Epidermal melanocyte (primary cell): ENCODE measurements around the gene CSHL1.
"Not testable (repeated sequence)": the region's sequence is repeated elsewhere in the genome, so short reads cannot be mapped to it uniquely, and the experiment has no call there.

ENCODE experiments used
- DNase-seq: peaks from one replicate; pipeline ENCODE4 v3.0.0; 2011; ENCODE audit warnings: low spot score; ENCODE audit not compliant: insufficient read length

Gene CSHL1

DNA sequence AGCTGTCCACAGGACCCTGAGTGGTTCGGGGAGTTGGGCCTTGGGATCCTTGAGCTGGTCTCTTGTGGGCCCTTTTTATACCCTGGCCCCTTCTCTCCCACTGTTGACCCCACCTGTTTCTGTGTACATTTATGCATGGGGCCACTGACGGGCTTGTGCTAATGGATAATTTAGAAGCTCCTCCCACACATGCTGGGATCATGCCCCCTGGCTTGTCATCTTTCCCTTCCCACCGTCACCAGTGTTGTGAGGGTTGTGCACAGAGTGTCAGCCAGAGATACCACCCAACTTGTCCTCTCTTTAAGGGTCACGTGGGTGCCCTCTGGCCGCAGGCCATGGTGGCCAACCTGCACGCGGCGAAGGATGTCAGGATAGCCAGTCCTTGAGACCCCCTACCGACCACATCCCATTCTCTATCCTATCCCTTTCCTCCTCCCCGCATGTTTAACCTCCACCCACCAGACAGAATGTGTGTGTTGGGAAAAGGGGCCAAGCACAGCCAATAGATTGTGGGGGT is 7.8 kb upstream of the CSHL1 start, which contains the start of gene GH1:
Gene GH1 (minus strand): TSS at position 51 of the 517 bp plus-strand sequence. CDS start 63 bp downstream, outside the sequence.
- not testable (repeated sequence) for DNase-seq

GRCh38 chr17:63918305-63918704 is 7.2 kb upstream of the CSHL1 start:
- no peak for DNase-seq

DNA sequence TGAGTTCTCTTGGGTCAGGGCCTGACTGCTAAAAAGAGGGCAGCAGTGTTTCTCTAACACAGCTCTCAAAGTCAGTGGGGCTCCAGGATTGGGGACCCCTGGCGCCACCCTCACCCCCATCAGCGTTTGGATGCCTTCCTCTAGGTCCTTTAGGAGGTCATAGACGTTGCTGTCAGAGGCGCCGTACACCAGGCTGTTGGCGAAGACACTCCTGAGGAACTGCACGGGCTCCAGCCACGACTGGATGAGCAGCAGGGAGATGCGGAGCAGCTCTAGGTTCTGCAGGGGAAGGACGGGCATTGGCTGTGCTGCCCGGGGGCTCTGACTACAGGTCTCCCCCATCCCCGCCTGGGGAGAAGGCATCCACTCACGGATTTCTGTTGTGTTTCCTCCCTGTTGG is 6.6 kb upstream of the CSHL1 start:
- no peak for DNase-seq

GRCh38 chr17:63917206-63917605 is 6.1 kb upstream of the CSHL1 start:
- DNase-seq = not testable (repeated sequence)

GRCh38 chr17:63916566-63917185 is 5.6 kb upstream of the CSHL1 start:
- DNase-seq = no peak

DNA sequence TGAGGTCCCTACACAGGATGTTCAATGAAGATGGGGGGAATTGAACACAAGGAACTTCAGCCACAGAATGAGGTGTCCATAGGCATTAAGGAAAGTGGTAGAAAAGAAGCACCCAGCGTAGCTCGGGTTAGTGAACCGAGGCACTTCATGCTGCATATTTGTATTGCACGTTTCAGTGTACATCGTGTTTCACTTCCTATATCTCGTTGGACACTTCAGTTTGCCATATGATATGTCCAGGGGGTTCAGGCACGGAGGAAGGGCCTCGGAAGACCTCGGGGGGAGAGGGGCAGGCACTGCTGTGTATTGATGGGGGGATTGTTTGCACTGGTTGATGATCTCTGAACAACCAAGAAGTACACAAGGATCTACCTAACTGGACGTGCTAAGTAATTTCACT is 4.7 kb upstream of the CSHL1 start:
- not testable (repeated sequence) for DNase-seq

- no peak for DNase-seq
Measured at GRCh38 chr17:63914471-63914870, 3.4 kb upstream of the CSHL1 start.

GRCh38 chr17:63911657-63912100 is 621 bp upstream of the CSHL1 start:
- no peak for DNase-seq

GRCh38 chr17:63910096-63910495 is 962 bp downstream of the CSHL1 start:
- DNase-seq = no peak

DNA sequence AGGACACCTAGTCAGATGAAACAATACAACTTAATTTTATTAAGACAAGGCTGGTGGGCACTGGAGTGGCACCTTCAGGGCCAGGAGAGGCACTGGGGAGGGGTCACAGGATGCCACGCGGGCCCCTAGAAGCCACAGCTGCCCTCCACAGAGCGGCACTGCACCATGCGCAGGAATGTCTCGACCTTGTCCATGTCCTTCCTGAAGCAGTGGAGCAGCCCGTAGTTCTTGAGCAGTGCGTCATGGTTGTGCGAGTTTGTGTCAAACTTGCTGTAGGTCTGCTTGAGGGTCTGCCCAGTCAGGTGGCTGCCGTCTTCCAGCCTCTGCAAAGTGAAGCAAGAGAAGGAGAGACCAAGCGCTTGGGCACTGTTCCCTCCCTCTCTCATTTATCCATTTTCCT is 1.5 kb downstream of the CSHL1 start:
- DNase-seq = not testable (repeated sequence)

- DNase-seq = not testable (repeated sequence)
Measured at GRCh38 chr17:63907161-63907778, 3.8 kb downstream of the CSHL1 start.

DNA sequence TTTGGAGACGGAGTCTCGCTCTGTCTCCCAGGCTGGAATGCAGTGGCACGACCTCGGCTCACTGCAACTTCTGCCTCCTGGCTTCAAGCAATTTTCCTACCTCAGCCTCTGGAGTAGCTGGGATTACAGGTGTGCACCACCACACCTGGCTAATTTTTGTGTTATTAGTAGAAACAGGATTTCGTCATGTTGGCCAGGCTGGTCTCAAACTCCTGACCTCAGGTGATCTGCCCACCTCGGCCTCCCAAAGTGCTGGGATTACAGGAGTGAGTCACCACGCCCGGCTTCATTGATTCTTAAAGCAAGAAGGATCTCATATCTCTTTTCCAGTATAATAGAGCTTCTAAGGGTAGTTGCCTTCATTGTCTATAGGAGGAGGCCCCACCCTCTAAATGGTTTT is 6.3 kb downstream of the CSHL1 start:
- not testable (repeated sequence) for DNase-seq

- DNase-seq = not testable (repeated sequence)
Measured at GRCh38 chr17:63903787-63904201, 7.3 kb downstream of the CSHL1 start.

DNA sequence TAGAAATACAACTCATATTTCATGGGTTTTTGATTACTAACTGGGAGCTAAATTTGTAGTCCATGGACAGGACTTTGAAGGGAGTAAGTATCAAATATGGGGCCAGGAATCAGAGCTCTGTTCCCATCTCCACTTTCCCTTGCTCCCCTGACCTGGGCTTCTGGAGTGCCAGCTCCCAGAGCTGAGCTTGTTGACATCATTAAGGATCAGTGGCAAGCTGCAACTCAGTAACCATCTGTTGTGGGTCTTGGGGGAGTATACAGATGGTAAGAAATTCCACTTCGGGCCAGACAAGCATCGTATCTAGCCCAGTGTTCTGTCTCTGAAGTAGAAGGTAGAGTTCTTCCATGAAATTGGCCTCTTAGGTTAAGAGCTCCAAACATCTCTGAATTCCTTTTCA is 9.1 kb downstream of the CSHL1 start:
- not testable (repeated sequence) for DNase-seq

GRCh38 chr17:63898899-63899798 is 11.9 kb downstream of the CSHL1 start:
- DNase-seq = not testable (repeated sequence)

DNA sequence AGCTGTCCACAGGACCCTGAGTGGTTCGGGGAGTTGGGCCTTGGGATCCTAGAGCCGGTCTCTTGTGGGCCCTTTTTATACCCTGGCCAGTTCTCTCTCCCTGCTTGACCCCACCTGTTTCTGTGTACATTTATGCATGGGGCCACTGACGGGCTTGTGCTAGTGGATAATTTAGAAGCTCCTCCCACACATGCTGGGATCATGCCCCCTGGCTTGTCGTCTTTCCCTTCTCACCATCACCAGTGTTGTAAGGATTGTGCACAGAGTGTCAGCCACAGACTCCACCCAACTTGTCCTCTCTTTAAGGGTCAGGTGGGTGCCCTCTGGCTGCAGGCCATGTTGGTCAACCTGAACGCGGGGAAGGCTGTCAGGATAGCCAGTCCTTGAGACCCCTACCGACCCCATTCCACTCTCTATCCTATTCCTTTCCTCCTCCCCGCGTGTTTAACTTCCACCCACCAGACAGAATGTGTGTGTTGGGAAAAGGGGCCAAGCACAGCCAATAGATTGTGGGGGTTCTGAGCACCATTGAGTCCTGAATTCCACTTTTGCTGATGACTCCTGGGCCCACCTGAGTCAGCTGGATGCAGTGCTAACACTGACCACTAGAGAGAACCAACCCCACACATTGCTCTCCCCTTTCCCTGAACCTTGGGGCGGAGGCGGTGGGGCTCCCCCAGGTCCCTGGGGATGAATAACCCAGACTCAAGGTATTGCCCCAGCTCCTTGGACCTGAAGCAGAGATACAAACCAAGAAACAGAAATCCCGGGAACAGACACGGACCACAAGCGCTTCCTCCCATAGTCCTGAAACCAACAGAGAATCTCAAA is 14.3 kb downstream of the CSHL1 start, which contains the start of gene CSH1:
Gene CSH1 (minus strand): TSS at position 51 of the 831 bp plus-strand sequence. CDS start 63 bp downstream, outside the sequence.
- DNase-seq = not testable (repeated sequence)

DNA sequence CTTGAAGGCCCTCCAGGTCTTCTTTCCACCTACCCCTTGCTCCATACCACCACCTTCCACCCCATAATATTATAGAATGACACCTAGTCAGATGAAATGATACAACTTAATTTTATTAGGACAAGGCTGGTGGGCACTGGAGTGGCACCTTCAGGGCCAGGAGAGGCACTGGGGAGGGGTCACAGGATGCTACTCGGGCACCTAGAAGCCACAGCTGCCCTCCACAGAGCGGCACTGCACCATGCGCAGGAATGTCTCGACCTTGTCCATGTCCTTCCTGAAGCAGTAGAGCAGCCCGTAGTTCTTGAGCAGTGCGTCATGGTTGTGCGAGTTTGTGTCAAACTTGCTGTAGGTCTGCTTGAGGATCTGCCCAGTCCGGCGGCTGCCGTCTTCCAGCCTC is 16.2 kb downstream of the CSHL1 start:
- not testable (repeated sequence) for DNase-seq

- DNase-seq = not testable (repeated sequence)
Measured at GRCh38 chr17:63894021-63894420, 17.0 kb downstream of the CSHL1 start.

DNA sequence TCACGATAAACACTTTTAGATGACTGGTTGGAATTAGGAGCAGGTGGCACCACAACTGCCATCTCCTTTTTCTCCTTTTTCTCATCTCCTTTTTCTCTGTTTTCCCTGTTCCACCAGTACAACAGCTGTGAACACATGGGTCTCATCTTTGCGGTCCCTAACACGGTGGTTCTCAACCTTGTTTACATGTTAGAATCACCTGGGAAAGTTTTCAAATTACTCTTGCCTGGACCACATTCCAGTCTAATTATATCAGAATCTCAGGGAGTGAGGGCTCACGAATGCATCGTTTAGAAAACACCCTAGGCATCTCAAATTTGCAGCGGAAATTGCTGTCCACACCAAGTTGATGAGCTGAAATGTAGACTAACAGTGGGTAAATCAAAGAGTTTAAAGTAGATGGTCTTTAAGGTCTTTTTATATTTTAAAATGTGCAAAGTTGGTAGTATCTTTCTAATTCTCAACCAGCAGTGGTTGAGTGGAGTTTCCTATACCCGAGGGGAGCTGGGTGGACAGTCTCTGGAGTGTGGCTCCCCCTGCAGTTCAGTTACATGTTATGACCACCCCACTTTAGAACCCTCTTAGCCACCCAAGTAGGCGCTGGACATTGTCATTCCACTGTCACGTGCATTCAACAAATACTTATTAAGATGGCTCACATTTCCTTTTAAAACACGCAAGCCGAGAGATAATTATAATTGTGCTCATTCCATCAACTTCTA is 18.6 kb downstream of the CSHL1 start:
- not testable (repeated sequence) for DNase-seq
